H1 (cell line): Measurements from ENCODE around the gene KRT80. TPM values are rescaled to one million over a fixed set of nuclear protein-coding genes. Genes with fewer than 3 reads are reported as not detected.

Source experiments
- CREB1 ChIP-seq: IDR thresholded peaks from 2 replicates; pipeline ENCODE4 v1.6.1; 2012; ENCODE audit warnings: inconsistent platforms
- CTBP2 ChIP-seq: IDR thresholded peaks from 2 replicates; pipeline ENCODE4 v1.7.0; 2011; ENCODE audit warnings: borderline replicate concordance, mild to moderate bottlenecking, moderate library complexity, mixed read lengths, low read length; ENCODE audit not compliant: insufficient read depth, insufficient read length
- HDAC2 ChIP-seq, 2 experiments: fragments of 300-600 bp in 1 of 2; sonication (generic) in 1 of 2; IDR thresholded peaks; 2 replicates each; pipeline ENCODE4 v1.6.1; 2011 to 2012; ENCODE audit warnings: low read depth in 2 of 2, low read length in 2 of 2, mild to moderate bottlenecking in 2 of 2, moderate library complexity in 2 of 2, borderline replicate concordance in 1 of 2, inconsistent platforms in 1 of 2
- MAX ChIP-seq: IDR thresholded peaks from 2 replicates; pipeline ENCODE4 v1.6.1; 2012; ENCODE audit warnings: inconsistent platforms
- NANOG ChIP-seq: IDR thresholded peaks from 2 replicates; pipeline ENCODE4 v1.6.1; 2011; ENCODE audit warnings: low read length, low read depth, mild to moderate bottlenecking, inconsistent platforms; ENCODE audit not compliant: insufficient read depth, poor library complexity, severe bottlenecking
- polyA plus RNA-seq, 7 experiments: library from polyadenylated mRNA; depleted of rRNA in 3 of 7; stranded (reverse) in 5 of 7; unstranded in 2 of 7; fragments of >200 nt in 5 of 7; fragments of 200-250 nt in 2 of 7; gene quantifications; 1 replicate in 5 of 7; 2 replicates in 1 of 7; 4 replicates in 1 of 7; pipeline versions ENCODE4 v1.2.1 to v1.2.3, GENCODE V29; 2011 to 2013; ENCODE audit warnings: missing spikeins in 2 of 7, mixed read lengths in 2 of 7
- total RNA-seq: library from RNA; stranded (reverse); fragmentation: NEBNext Ultra II Directional; extraction: Animal tissue kit (Norgen Biotek cat#: 25700); gene quantifications from 2 replicates; pipeline ENCODE4 v1.2.1, GENCODE V29; 2021

KRT80 gene
- total and polyA plus RNA-seq, 2 of the 8 experiments (the other 6 are each of a cell fraction or from before 2014, with no cell fraction given) = 0.05 TPM; not detected in 1

DNA sequence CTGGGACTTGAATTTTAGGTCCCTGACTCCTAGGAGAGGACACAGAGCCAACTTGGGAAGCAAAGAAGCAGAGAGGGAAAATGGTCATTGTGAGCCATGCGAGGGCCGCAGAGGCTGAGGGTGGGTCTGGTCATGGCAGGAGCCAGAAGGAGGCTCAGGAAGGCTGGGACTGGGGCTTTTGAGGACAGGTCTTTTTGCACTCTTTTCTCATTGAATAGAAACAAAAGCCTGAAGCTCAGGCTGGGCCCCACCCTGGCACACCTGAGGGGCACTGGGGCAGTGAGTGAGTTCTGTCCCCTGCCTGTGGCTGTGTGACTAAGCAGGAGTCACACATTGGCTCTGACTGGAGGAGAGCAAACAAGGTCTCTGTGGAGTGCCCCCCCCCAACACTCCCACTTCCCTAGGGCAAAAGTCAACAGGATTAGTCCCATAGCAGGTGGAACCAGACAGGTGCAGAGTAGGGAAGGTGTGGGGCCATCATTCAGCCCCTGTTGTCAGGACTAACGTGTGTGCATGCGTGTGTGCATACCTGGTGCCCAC is 44.1 kb upstream of the KRT80 start (continued):
- TF ChIP-seq NANOG (no peak), CTBP2 (no peak), HDAC2 (IDR thresholded peaks at IDR 0.05; ENCODE audit: borderline replicate concordance in 1 of 2, low read depth in 2 of 2, low read length in 2 of 2) (no peak), CREB1 (no peak), MAX (no peak)
